OCI-LY3 (cell line): ENCODE results near the gene GRAP.

Experiments used
- H2AFZ ChIP-seq: fragments of 200-600, 300-600 bp; shearing (Covaris generic); 2 replicates; pipeline ENCODE4 v1.6.0; 2014; ENCODE audit warnings: antibody characterized with exemption, low read depth, low read length
- H3K27ac ChIP-seq: fragments of 200-600, 300-600 bp; sonication (generic); 2 replicates; pipeline ENCODE4 v1.5.1; 2014; ENCODE audit warnings: mild to moderate bottlenecking, low read length, moderate library complexity, mixed read lengths
- H3K27me3 ChIP-seq: fragments of 200-600, 300-600 bp; sonication (generic); 2 replicates; pipeline ENCODE4 v1.6.1; 2014; ENCODE audit warnings: low read depth, low read length, mixed read lengths
- H3K36me3 ChIP-seq: fragments of 200-600, 300-600 bp; sonication (generic); replicated peaks from 2 replicates; pipeline ENCODE3; 2014; ENCODE audit warnings: low read depth, low read length, mixed read lengths
- H3K4me1 ChIP-seq: fragments of 300-600, 200-600 bp; sonication (generic); 2 replicates; pipeline ENCODE4 v1.6.1; 2014; ENCODE audit warnings: low read length, mixed read lengths
- H3K4me2 ChIP-seq: fragments of 200-600, 300-600 bp; sonication (generic); 2 replicates; pipeline ENCODE4 v1.6.1; 2014; ENCODE audit warnings: low read length, mixed read lengths
- H3K4me3 ChIP-seq: fragments of 300-600, 200-600 bp; sonication (generic); 2 replicates; pipeline ENCODE4 v1.5.1; 2014; ENCODE audit warnings: antibody characterized with exemption, mild to moderate bottlenecking, low read length, moderate library complexity
- H3K79me2 ChIP-seq: fragments of 300-600, 200-600 bp; shearing (Covaris generic); 2 replicates; pipeline ENCODE4 v1.6.1; 2014; ENCODE audit warnings: mild to moderate bottlenecking, low read length, mixed read lengths
- H3K9ac ChIP-seq: fragments of 300-600, 200-600 bp; shearing (Covaris generic); 2 replicates; pipeline ENCODE4 v1.6.0; 2014; ENCODE audit warnings: mild to moderate bottlenecking, low read length, moderate library complexity
- H3K9me3 ChIP-seq: fragments of 200-600, 300-600 bp; shearing (Covaris generic); 2 replicates; pipeline ENCODE4 v1.6.1; 2014; ENCODE audit warnings: low read length, mixed read lengths; ENCODE audit not compliant: insufficient read depth
- H4K20me1 ChIP-seq: fragments of 200-600, 300-600 bp; sonication (generic); 2 replicates; pipeline ENCODE4 v1.6.1; 2016; ENCODE audit warnings: low read length, mixed read lengths; ENCODE audit not compliant: insufficient read depth
- CTCF ChIP-seq: fragments of 200-600, 300-600 bp; sonication (generic); IDR thresholded peaks from 2 replicates; pipeline ENCODE4 v1.5.1; 2014; ENCODE audit warnings: antibody characterized with exemption, low read length, low read depth
- EZH2phosphoT487 ChIP-seq: fragments of 200-600 bp; shearing (Covaris generic); IDR thresholded peaks from 2 replicates; pipeline ENCODE4 v1.6.1; 2018; ENCODE audit warnings: antibody characterized with exemption, mixed run types, low read depth

Gene GRAP

DNA sequence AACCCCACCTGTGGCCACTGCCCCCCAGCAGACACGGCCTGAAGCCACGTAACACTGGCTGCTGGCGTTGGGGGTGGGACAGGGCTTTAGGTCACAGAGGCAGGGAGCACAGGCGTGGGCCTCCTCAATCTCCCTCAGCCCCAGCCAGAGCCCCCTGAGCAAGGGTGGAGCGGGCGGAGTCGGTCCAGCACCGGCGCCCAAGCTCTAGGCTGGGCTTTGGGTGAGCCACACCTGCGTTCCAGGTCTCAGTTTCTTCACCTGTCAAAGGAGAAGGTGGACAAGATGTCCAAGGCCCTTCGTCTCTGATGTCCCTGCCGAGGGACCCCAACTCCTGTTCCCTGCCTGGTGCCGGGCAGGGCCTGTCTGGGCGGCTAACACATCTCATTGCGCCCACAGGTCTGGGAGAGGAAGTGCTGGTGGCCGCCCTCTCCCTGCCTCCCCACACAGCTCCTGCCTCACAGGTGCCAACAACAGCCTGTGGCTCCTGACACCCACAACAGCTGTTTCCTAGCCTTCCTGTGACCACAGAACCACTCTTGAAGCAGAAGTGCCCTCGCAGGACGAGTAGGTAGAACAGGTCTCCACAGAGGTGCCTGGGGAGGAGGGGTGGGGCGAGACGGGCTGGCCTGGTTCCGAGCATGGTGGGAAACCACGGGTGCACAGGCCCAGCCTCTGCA, 54.2 kb downstream of the GRAP start:
- Histone ChIP-seq H3K4me2 (no peak overlapping the region), H4K20me1 (no peaks in the 10 kb centered on the region), H3K9ac (no peak overlapping the region), H3K9me3 (no peaks in the 10 kb centered on the region), H3K27me3 (no peaks in the 10 kb centered on the region), H3K27ac (no peak overlapping the region), H3K36me3 (no peaks in the 10 kb centered on the region), H3K79me2 (0 out of 2 replicates have a peak, but pooled peaks cover 4% of the 10 kb centered on the region), H3K4me1 (no peaks in the 10 kb centered on the region), H3K4me3 (no peak overlapping the region), H2AFZ (no peak overlapping the region)
- no peak for TF ChIP-seq CTCF
- no peak for TF ChIP-seq EZH2phosphoT487

DNA sequence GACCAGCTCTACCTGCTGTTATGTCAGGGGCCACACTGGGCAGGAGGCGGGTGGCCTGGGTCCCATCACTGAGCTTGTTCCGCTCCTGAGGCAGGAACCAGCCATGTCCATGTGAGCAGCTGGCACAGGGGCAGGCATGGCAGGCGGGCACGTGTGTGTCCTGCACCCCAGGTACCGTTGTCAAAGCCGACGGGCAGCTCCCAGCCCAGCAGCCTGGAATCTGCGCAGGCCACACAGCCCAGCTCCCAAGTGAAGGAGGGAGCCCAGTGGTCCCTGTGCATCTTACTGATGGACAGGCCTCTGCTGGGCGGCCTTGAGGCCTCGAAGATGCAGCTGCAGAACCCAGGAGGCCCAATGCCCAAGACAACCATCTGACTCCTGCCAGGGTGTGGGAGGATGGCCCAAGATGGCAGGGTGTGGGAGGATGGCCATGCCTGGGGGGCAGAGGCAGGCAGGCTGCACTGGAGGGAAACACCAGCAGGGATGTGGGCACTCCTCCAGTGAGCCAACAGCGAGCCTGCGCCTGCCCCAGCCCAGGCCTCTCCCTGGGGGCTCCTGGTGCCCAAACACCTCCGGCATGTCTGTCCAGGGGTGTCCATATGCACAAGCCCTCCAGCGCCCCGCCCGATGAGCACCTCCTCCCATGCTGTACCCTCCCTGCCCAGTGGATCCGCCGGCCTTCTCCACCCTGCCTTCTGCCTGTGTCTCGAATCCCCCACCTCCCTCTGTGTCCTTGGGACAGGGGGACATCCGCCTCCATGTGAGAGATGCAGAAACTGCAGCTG, 55.0 kb downstream of the GRAP start:
- Histone ChIP-seq H3K27ac (no peak overlapping the region), H3K4me1 (no peaks in the 10 kb centered on the region), H3K9me3 (no peaks in the 10 kb centered on the region), H3K9ac (no peak overlapping the region), H3K4me2 (no peak overlapping the region), H3K36me3 (no peaks in the 10 kb centered on the region), H2AFZ (no peak overlapping the region), H3K4me3 (no peak overlapping the region), H3K79me2 (0 out of 2 replicates have a peak, but pooled peaks cover 4% of the 10 kb centered on the region), H3K27me3 (no peaks in the 10 kb centered on the region), H4K20me1 (no peaks in the 10 kb centered on the region)
- no peak for TF ChIP-seq EZH2phosphoT487
- TF ChIP-seq CTCF: no peak

DNA sequence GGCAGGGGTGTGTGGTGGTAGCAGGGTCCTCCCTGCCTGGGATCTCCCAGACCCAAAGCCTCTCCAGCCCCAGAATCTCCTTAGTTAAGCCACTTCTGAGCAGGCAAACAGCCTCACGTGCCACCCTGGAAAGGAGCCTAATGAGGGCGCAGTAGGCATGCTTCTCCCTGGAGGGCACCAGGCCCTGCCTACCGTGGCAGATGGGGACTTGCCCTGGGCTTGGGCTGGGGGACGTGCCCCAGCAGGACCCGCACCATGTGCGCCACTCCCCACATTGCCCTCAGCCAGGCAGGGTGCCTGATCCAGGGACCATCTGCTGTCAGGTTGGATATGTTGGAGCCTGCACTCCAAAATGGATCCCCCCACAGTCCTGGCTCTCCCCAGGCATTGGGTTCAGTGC, 56.4 kb downstream of the GRAP start:
- H3K36me3 ChIP-seq: no peaks in the 10 kb centered on the region
- TF ChIP-seq CTCF (no peak), EZH2phosphoT487 (no peak)
- no peak overlapping the region for H3K9ac ChIP-seq
- H3K9me3 ChIP-seq: no peaks in the 10 kb centered on the region
- no peaks in the 10 kb centered on the region for H3K4me1 ChIP-seq
- H3K27me3 ChIP-seq: no peaks in the 10 kb centered on the region
- no peak overlapping the region for H3K4me2 ChIP-seq
- no peak overlapping the region for H3K4me3 ChIP-seq
- no peak overlapping the region for H3K27ac ChIP-seq
- H3K79me2 ChIP-seq: 0 out of 2 replicates have a peak, but pooled peaks cover 4% of the 10 kb centered on the region
- H2AFZ ChIP-seq: no peak overlapping the region
- no peaks in the 10 kb centered on the region for H4K20me1 ChIP-seq

DNA sequence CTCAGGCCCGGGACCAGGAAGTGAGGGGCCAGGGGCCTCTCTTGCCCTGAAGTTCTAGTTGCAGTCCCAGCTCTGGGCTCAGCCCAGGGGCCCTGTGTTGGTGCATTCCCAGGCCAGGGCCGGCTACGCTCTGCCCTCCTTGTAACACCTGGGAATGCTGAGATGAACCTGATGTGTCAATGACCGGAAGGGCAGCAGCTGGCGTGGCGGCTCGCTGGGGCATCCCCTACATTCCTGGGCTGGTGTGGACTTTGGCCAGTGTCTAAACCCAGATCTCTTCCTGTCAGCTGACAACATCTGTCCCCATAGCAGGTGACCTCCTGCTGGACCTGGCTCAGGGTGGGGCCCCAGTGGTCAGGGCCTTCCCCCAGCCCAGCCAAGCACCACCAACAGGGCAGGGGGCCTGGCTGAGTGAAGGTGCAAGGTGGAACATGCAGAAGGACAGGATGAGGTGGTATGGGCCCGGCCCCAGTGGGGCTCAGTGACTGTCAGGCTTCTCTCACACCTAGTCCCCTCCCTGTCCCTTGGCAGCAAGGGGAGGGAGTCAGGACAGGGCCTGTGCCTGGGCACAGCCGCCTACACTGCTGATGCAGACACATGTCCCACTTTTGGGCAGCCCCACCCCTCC, 58.1 kb downstream of the GRAP start:
- Histone ChIP-seq H3K36me3 (no peaks in the 10 kb centered on the region), H3K9ac (no peak overlapping the region), H2AFZ (no peak overlapping the region), H3K9me3 (no peaks in the 10 kb centered on the region), H3K79me2 (no peaks in the 10 kb centered on the region), H4K20me1 (no peaks in the 10 kb centered on the region), H3K27ac (no peak overlapping the region), H3K4me2 (no peak overlapping the region), H3K4me1 (no peaks in the 10 kb centered on the region), H3K4me3 (no peak overlapping the region), H3K27me3 (no peaks in the 10 kb centered on the region)
- TF ChIP-seq EZH2phosphoT487: no peak
- no peak for TF ChIP-seq CTCF
